HEK293 (cell line): Measurements from ENCODE around the gene TAS2R1.

Source experiments
- CTCF ChIA-PET: fragments of 350-600 bp; formaldehyde crosslinking; extraction: SDS; loops from one replicate; lab custom pipeline; 2021; ENCODE audit warnings: antibody characterized with exemption; lab: Yijun Ruan, JAX
- POLR2A ChIA-PET: fragments of 300-600 bp; formaldehyde crosslinking; extraction: SDS; loops from one replicate; lab custom pipeline; 2020; ENCODE audit warnings: antibody characterized with exemption, inconsistent platforms; lab: Yijun Ruan, JAX
- H3K27ac ChIP-seq: fragments of 200-500 bp; sonication (Bioruptor generic); 2 replicates; pipeline ENCODE4 v1.5.1; 2014; ENCODE audit warnings: low read depth, low read length, control low read depth, inconsistent platforms; ENCODE audit errors: extremely low read depth
- H3K36me3 ChIP-seq, 2 experiments: fragments of 200-500 bp in 1 of 2; sonication (Bioruptor generic) in 1 of 2; 1 replicate in 1 of 2; 2 replicates in 1 of 2; pipeline ENCODE4 v1.5.1; 2014 to 2017; ENCODE audit warnings: inconsistent platforms in 2 of 2, low read length in 2 of 2; ENCODE audit not compliant: control insufficient read depth in 2 of 2, insufficient read depth in 1 of 2
- H3K4me1 ChIP-seq: fragments of 200-500 bp; sonication (Bioruptor generic); 2 replicates; pipeline ENCODE4 v1.5.1; 2014; ENCODE audit warnings: mild to moderate bottlenecking, low read length, inconsistent platforms; ENCODE audit not compliant: control insufficient read depth, insufficient read depth
- H3K4me3 ChIP-seq: 2 replicates; pipeline ENCODE4 v1.5.1; 2011; ENCODE audit warnings: low read depth, mild to moderate bottlenecking, control low read depth, low read length, moderate library complexity
- H3K9me3 ChIP-seq: fragments of 200-500 bp; sonication (Bioruptor generic); 2 replicates; pipeline ENCODE4 v1.5.1; 2014; ENCODE audit warnings: low read depth, low read length, inconsistent platforms; ENCODE audit not compliant: control insufficient read depth, insufficient read depth
- HIC1 ChIP-seq: fragments of 450-650 bp; formaldehyde crosslinking; IDR thresholded peaks from 2 replicates; pipeline ENCODE4 v1.5.1; 2016; ENCODE audit warnings: missing biosample characterization, missing genetic modification characterization
- SCRT2 ChIP-seq: fragments of 450-650 bp; formaldehyde crosslinking; IDR thresholded peaks from 2 replicates; pipeline ENCODE4 v1.5.1; 2016; ENCODE audit warnings: missing biosample characterization, missing genetic modification characterization
- SP7 ChIP-seq: fragments of 450-650 bp; formaldehyde crosslinking; IDR thresholded peaks from 2 replicates; pipeline ENCODE4 v1.5.1; 2016; ENCODE audit warnings: missing biosample characterization, missing genetic modification characterization
- ZFP41 ChIP-seq: fragments of 450-650 bp; formaldehyde crosslinking; IDR thresholded peaks from 2 replicates; pipeline ENCODE4 v1.5.1; 2016; ENCODE audit warnings: missing biosample characterization, missing genetic modification characterization, borderline replicate concordance
- ZNF157 ChIP-seq: fragments of 450-650 bp; formaldehyde crosslinking; IDR thresholded peaks from 2 replicates; pipeline ENCODE4 v1.5.1; 2016; ENCODE audit warnings: missing biosample characterization, missing genetic modification characterization
- ZNF19 ChIP-seq: fragments of 450-650 bp; formaldehyde crosslinking; IDR thresholded peaks from 2 replicates; pipeline ENCODE4; 2016; ENCODE audit warnings: missing biosample characterization, missing genetic modification characterization, low read depth
- ZNF223 ChIP-seq: fragments of 450-650 bp; formaldehyde crosslinking; IDR thresholded peaks from 2 replicates; pipeline ENCODE4 v1.5.1; 2016; ENCODE audit warnings: missing biosample characterization, missing genetic modification characterization
- ZNF248 ChIP-seq: fragments of 450-650 bp; formaldehyde crosslinking; IDR thresholded peaks from 2 replicates; pipeline ENCODE4 v1.5.1; 2017; ENCODE audit warnings: missing biosample characterization, missing genetic modification characterization
- ZNF335 ChIP-seq: fragments of 450-650 bp; formaldehyde crosslinking; conservative IDR thresholded peaks from 2 replicates; pipeline ENCODE4 v1.5.1; 2016; ENCODE audit warnings: missing biosample characterization, missing genetic modification characterization
- ZNF394 ChIP-seq: fragments of 450-650 bp; formaldehyde crosslinking; IDR thresholded peaks from 2 replicates; pipeline ENCODE4 v1.5.1; 2016; ENCODE audit warnings: missing biosample characterization, missing genetic modification characterization, mild to moderate bottlenecking, moderate library complexity, borderline replicate concordance
- ZNF449 ChIP-seq: fragments of 450-650 bp; formaldehyde crosslinking; IDR thresholded peaks from 2 replicates; pipeline ENCODE4 v1.5.1; 2017; ENCODE audit warnings: missing biosample characterization, mild to moderate bottlenecking, missing genetic modification characterization, moderate library complexity
- ZNF473 ChIP-seq: fragments of 450-650 bp; formaldehyde crosslinking; IDR thresholded peaks from 2 replicates; pipeline ENCODE4 v1.5.1; 2017; ENCODE audit warnings: missing biosample characterization, missing genetic modification characterization
- ZNF518A ChIP-seq: fragments of 450-650 bp; formaldehyde crosslinking; conservative IDR thresholded peaks from 2 replicates; pipeline ENCODE4 v1.5.1; 2016; ENCODE audit warnings: low read depth, missing biosample characterization, missing genetic modification characterization
- ZNF670 ChIP-seq: fragments of 450-650 bp; formaldehyde crosslinking; IDR thresholded peaks from 2 replicates; pipeline ENCODE4 v1.5.1; 2016; ENCODE audit warnings: missing biosample characterization, missing genetic modification characterization, low read depth
- ZNF677 ChIP-seq: fragments of 450-650 bp; IDR thresholded peaks from 2 replicates; pipeline ENCODE4 v1.5.0; 2018; ENCODE audit warnings: missing biosample characterization, mild to moderate bottlenecking, missing genetic modification characterization, moderate library complexity
- ZNF777 ChIP-seq: fragments of 450-650 bp; formaldehyde crosslinking; IDR thresholded peaks from 2 replicates; pipeline ENCODE4 v1.5.1; 2017; ENCODE audit warnings: missing biosample characterization, missing genetic modification characterization, borderline replicate concordance
- ZNF830 ChIP-seq: fragments of 450-650 bp; IDR thresholded peaks from 2 replicates; pipeline ENCODE4 v1.5.0; 2018; ENCODE audit warnings: missing biosample characterization, missing genetic modification characterization, low read depth, mild to moderate bottlenecking, moderate library complexity
- ZSCAN16 ChIP-seq: fragments of 450-650 bp; formaldehyde crosslinking; IDR thresholded peaks from 2 replicates; pipeline ENCODE4 v1.5.1; 2016; ENCODE audit warnings: missing biosample characterization, missing genetic modification characterization
- ZSCAN23 ChIP-seq: fragments of 450-650 bp; formaldehyde crosslinking; IDR thresholded peaks from 2 replicates; pipeline ENCODE4 v1.5.1; 2016; ENCODE audit warnings: missing biosample characterization, missing genetic modification characterization
- TF ChIP-seq, protein P1 (sequence below): IDR thresholded peaks from 2 replicates; pipeline ENCODE4 v1.6.1; 2011; ENCODE audit warnings: mild to moderate bottlenecking, low read depth, low read length, borderline replicate concordance
- TF ChIP-seq, protein P2 (sequence below): fragments of 450-650 bp; formaldehyde crosslinking; IDR thresholded peaks from 2 replicates; pipeline ENCODE4 v1.5.1; 2016; ENCODE audit warnings: missing biosample characterization, missing genetic modification characterization
- TF ChIP-seq, protein P3 (sequence below): fragments of 450-650 bp; formaldehyde crosslinking; IDR thresholded peaks from 2 replicates; pipeline ENCODE4 v1.5.1; 2017; ENCODE audit warnings: missing biosample characterization, missing genetic modification characterization

Gene TAS2R1

GRCh38 chr5:9670371-9670770 is 40.2 kb upstream of the TAS2R1 start (continued):
- no peak for TF ChIP-seq ZNF394
- no peak for TF ChIP-seq ZNF223 (tag by site-specific recombination)
- TF ChIP-seq HIC1 (tag by site-specific recombination), result no peak

DNA sequence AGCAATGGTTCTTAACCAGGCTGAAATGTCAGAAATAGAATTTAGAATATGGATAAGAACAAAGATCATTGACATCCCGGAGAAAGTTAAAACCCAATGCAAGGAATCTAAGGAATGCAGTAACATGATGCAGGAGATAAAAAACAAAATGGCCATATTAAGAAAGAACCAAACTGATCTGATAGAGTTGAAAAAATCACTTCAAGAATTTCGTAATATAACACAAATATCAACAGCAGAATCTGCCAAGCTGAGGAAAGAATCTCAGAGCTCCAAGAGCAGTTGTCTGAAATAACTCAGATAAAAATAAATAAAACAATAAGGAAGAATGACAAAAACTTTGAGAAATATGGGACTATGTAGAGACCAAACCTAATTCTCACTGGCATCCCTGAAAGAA is 37.8 kb upstream of the TAS2R1 start:
- no peaks in the 10 kb centered on the region for H3K4me1 ChIP-seq
- TF ChIP-seq ZSCAN16 (no peak), ZNF157 (tag by site-specific recombination) (no peak), SCRT2 (tag by site-specific recombination) (no peak), SP7 (tag by site-specific recombination) (no peak), ZNF677 (no peak), ZNF248 (tag by site-specific recombination) (no peak), ZNF830 (tag by site-specific recombination) (no peak), ZNF670 (tag by site-specific recombination) (no peak), ZNF335 (tag by site-specific recombination) (no peak), ZNF449 (tag by site-specific recombination) (no peak), ZNF19 (tag by site-specific recombination) (no peak), ZSCAN23 (tag by site-specific recombination) (no peak), ZNF777 (tag by site-specific recombination) (no peak), ZNF473 (tag by site-specific recombination) (no peak), ZNF518A (tag by site-specific recombination) (no peak), ZFP41 (tag by site-specific recombination) (no peak)
- TF ChIP-seq, protein P1, sequence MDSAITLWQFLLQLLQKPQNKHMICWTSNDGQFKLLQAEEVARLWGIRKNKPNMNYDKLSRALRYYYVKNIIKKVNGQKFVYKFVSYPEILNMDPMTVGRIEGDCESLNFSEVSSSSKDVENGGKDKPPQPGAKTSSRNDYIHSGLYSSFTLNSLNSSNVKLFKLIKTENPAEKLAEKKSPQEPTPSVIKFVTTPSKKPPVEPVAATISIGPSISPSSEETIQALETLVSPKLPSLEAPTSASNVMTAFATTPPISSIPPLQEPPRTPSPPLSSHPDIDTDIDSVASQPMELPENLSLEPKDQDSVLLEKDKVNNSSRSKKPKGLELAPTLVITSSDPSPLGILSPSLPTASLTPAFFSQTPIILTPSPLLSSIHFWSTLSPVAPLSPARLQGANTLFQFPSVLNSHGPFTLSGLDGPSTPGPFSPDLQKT, result no peak
- TF ChIP-seq, protein P2, sequence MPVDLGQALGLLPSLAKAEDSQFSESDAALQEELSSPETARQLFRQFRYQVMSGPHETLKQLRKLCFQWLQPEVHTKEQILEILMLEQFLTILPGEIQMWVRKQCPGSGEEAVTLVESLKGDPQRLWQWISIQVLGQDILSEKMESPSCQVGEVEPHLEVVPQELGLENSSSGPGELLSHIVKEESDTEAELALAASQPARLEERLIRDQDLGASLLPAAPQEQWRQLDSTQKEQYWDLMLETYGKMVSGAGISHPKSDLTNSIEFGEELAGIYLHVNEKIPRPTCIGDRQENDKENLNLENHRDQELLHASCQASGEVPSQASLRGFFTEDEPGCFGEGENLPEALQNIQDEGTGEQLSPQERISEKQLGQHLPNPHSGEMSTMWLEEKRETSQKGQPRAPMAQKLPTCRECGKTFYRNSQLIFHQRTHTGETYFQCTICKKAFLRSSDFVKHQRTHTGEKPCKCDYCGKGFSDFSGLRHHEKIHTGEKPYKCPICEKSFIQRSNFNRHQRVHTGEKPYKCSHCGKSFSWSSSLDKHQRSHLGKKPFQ (tag by site-specific recombination), result no peak
- TF ChIP-seq, protein P3, sequence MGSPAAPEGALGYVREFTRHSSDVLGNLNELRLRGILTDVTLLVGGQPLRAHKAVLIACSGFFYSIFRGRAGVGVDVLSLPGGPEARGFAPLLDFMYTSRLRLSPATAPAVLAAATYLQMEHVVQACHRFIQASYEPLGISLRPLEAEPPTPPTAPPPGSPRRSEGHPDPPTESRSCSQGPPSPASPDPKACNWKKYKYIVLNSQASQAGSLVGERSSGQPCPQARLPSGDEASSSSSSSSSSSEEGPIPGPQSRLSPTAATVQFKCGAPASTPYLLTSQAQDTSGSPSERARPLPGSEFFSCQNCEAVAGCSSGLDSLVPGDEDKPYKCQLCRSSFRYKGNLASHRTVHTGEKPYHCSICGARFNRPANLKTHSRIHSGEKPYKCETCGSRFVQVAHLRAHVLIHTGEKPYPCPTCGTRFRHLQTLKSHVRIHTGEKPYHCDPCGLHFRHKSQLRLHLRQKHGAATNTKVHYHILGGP (tag by site-specific recombination), result no peak
- TF ChIP-seq, all 188 proteins: peak for 0
- CTCF ChIA-PET, result no interaction called here
- Histone ChIP-seq H3K27ac (no peak overlapping the region), H3K4me3 (no peak overlapping the region), H3K36me3 (no peaks in the 10 kb centered on the region), H3K9me3 (no peaks in the 10 kb centered on the region)
- POLR2A ChIA-PET, result no interaction called here
